SK-N-SH (cell line): Measurements from ENCODE around the gene COL5A1. TPM values are rescaled to one million over a fixed set of nuclear protein-coding genes. Genes with fewer than 3 reads are reported as not detected.

Experiments
- CTCF ChIA-PET: fragments of 300-600, 350-600 bp; formaldehyde crosslinking; extraction: SDS; loops from one replicate; lab custom pipeline; 2021; lab: Yijun Ruan, JAX
- POLR2A ChIA-PET: fragments of 350-600 bp; sonication (Branson Sonifier 250); formaldehyde crosslinking; extraction: SDS; loops from one replicate; lab custom pipeline; 2020; ENCODE audit warnings: antibody characterized with exemption, inconsistent platforms; lab: Yijun Ruan, JAX
- DNase-seq: peaks from one replicate; pipeline ENCODE4 v3.0.0; 2012
- H2AFZ ChIP-seq: fragments of 200-600 bp; sonication (generic); 2 replicates; pipeline ENCODE4 v1.8.1; 2016; ENCODE audit warnings: antibody characterized with exemption, mild to moderate bottlenecking, low read depth
- H3F3A ChIP-seq: fragments of 200-600 bp; sonication (generic); replicated peaks from 2 replicates; pipeline ENCODE3; 2016; ENCODE audit warnings: antibody characterized with exemption, mild to moderate bottlenecking; ENCODE audit not compliant: insufficient read depth
- H3K27ac ChIP-seq, 2 experiments: fragments of 200-500 bp in 1 of 2; fragments of 200-600 bp in 1 of 2; sonication (Bioruptor generic) in 1 of 2; sonication (generic), shearing (Covaris generic) in 1 of 2; 2 replicates each; pipeline versions ENCODE4 v1.5.1 to v1.6.1; 2014 to 2016; ENCODE audit warnings: low read depth in 2 of 2, inconsistent platforms in 1 of 2, low read length in 1 of 2, mild to moderate bottlenecking in 1 of 2, mixed read lengths in 1 of 2
- H3K27me3 ChIP-seq: fragments of 200-600 bp; sonication (generic), shearing (Covaris generic); 2 replicates; pipeline ENCODE4 v1.6.1; 2016; ENCODE audit warnings: mixed run types; ENCODE audit not compliant: insufficient read depth
- H3K36me3 ChIP-seq, 2 experiments: fragments of 200-500 bp in 1 of 2; fragments of 200-600 bp in 1 of 2; sonication (Bioruptor generic) in 1 of 2; sonication (generic) in 1 of 2; replicated peaks in 1 of 2; 2 replicates each; pipeline versions ENCODE3 to v1.5.1; 2014 to 2016; ENCODE audit warnings: low read length in 1 of 2, mild to moderate bottlenecking in 1 of 2; ENCODE audit not compliant: insufficient read depth in 2 of 2, control insufficient read depth in 1 of 2
- H3K4me1 ChIP-seq, 2 experiments: fragments of 200-500 bp in 1 of 2; fragments of 200-600 bp in 1 of 2; sonication (Bioruptor generic) in 1 of 2; sonication (generic), shearing (Covaris generic) in 1 of 2; 2 replicates each; pipeline versions ENCODE4 v1.5.1 to v1.6.1; 2014 to 2016; ENCODE audit warnings: low read depth in 1 of 2, low read length in 1 of 2, mixed run types in 1 of 2; ENCODE audit not compliant: insufficient read depth in 2 of 2, control insufficient read depth in 1 of 2
- H3K4me2 ChIP-seq: fragments of 200-600 bp; sonication (generic), shearing (Covaris generic); 2 replicates; pipeline ENCODE4 v1.6.1; 2017; ENCODE audit warnings: mixed run types
- H3K4me3 ChIP-seq, 2 experiments: fragments of 200-500 bp in 1 of 2; fragments of 200-600 bp in 1 of 2; sonication (Bioruptor generic) in 1 of 2; sonication (generic), shearing (Covaris generic) in 1 of 2; 2 replicates each; pipeline versions ENCODE4 v1.5.1 to v1.8.1; 2014 to 2016; ENCODE audit warnings: low read depth in 2 of 2, inconsistent platforms in 1 of 2, low read length in 1 of 2, mild to moderate bottlenecking in 1 of 2, mixed read lengths in 1 of 2, moderate library complexity in 1 of 2
- H3K79me2 ChIP-seq: fragments of 200-600 bp; sonication (generic); 2 replicates; pipeline ENCODE4 v1.8.1; 2017; ENCODE audit warnings: mild to moderate bottlenecking; ENCODE audit not compliant: insufficient read depth
- H3K9ac ChIP-seq: fragments of 200-600 bp; sonication (generic); 2 replicates; pipeline ENCODE4 v1.6.1; 2017; ENCODE audit warnings: mixed run types
- H3K9me2 ChIP-seq: fragments of 200-600 bp; sonication (generic); 2 replicates; pipeline ENCODE4 v1.6.1; 2017; ENCODE audit warnings: mixed run types
- H3K9me3 ChIP-seq: fragments of 200-600 bp; sonication (generic); 2 replicates; pipeline ENCODE4 v1.6.1; 2017; ENCODE audit warnings: mixed run types, mild to moderate bottlenecking, moderate library complexity
- H4K20me1 ChIP-seq: fragments of 200-600 bp; sonication (generic); 2 replicates; pipeline ENCODE4 v1.6.1; 2017; ENCODE audit warnings: mild to moderate bottlenecking, mixed run types; ENCODE audit not compliant: insufficient read depth
- EZH2phosphoT487 ChIP-seq: fragments of 200-600 bp; sonication (generic); IDR thresholded peaks from 2 replicates; pipeline ENCODE4 v1.6.1; 2017; ENCODE audit warnings: low read depth, mixed run types, mild to moderate bottlenecking, antibody characterized with exemption, moderate library complexity, borderline replicate concordance
- FOSL2 ChIP-seq: IDR thresholded peaks from 2 replicates; pipeline ENCODE4 v1.4.0; 2012; ENCODE audit warnings: low read depth, mild to moderate bottlenecking, moderate library complexity, borderline replicate concordance
- GABPA ChIP-seq: IDR thresholded peaks from 2 replicates; pipeline ENCODE4 v1.4.0; 2012; ENCODE audit warnings: low read depth, mild to moderate bottlenecking
- RAD21 ChIP-seq: IDR thresholded peaks from 2 replicates; pipeline ENCODE4 v1.6.1; 2012; ENCODE audit warnings: mild to moderate bottlenecking, low read length
- RFX5 ChIP-seq: IDR thresholded peaks from 2 replicates; pipeline ENCODE4 v1.6.1; 2012; ENCODE audit warnings: mild to moderate bottlenecking, improper control_type of control experiment, low read length
- SMC3 ChIP-seq: IDR thresholded peaks from 2 replicates; pipeline ENCODE4 v1.6.1; 2012; ENCODE audit warnings: low read depth, low read length, improper control_type of control experiment
- WGBS: methylation state at CpG from one replicate; pipeline ENCODE4 v1.1.6; 2017; ENCODE audit warnings: low lambda C conversion rate; 5-methylcytosine and 5-hydroxymethylcytosine counted together
- polyA plus RNA-seq, 3 experiments: library from polyadenylated mRNA; depleted of rRNA; stranded (reverse); fragments of >200 nt; gene quantifications; 2 replicates each; pipeline ENCODE4 v1.2.3, GENCODE V29; 2012
- TF ChIP-seq, protein P1 (sequence below): fragments of 200-600 bp; sonication (generic); IDR thresholded peaks from 2 replicates; pipeline ENCODE4 v1.6.1; 2017; ENCODE audit warnings: antibody characterized with exemption, mild to moderate bottlenecking, moderate library complexity
- TF ChIP-seq, protein P2 (sequence below): IDR thresholded peaks from 2 replicates; pipeline ENCODE4; 2012
- TF ChIP-seq, protein P3 (sequence below): IDR thresholded peaks from 2 replicates; pipeline ENCODE4 v1.4.0; 2012; ENCODE audit warnings: low read depth, borderline replicate concordance
- TF ChIP-seq, protein P4 (sequence below): IDR thresholded peaks from 2 replicates; pipeline ENCODE4 v1.4.0; 2012; ENCODE audit warnings: low read depth
- TF ChIP-seq, protein P5 (sequence below): fragments of 150-350 bp; IDR thresholded peaks from 2 replicates; pipeline ENCODE4 v1.6.1; 2017; ENCODE audit warnings: antibody characterized with exemption, low read length, low read depth, borderline replicate concordance

COL5A1 gene
- polyA plus RNA-seq, 1 of the 3 experiments (the other 2 are of a cell fraction): 73.8 TPM

DNA sequence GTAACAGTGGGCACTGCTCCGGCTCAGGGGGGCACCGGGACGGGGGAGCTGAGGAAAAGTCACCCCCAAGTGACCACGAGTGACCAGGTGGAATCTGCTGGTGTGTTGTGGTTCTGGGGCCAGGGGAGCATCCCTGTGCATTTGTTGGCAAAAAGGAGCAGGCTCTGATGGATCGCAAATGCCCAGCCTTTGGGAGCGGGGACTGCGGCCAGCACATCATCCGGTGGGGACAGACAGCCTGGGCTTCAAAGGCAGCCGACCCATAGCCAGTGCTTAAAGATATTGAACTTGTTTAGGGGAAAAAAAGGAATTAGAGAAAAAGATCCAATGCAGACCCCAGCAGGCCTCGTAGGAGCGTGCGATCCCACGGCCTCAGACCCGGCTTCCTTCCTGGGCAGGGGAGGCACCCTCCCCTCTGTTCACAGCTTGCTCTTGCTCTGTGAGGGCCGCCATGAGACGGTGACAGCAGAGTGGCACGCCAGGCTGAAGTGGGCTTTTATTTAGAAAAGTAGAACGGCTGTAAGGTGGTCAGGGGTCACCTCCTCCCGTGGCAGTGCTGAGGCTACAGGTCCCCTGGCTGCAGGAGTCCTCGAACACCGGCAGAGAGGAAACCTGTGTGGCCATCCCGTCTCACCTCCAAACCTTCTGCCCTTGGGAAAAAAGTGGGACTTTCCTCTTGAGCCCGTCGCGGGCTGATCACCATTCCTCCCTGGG is 41.2 kb downstream of the COL5A1 start:
- Histone ChIP-seq H3K27me3 (no peaks in the 10 kb centered on the region), H3F3A (peaks cover 26% of the 10 kb centered on the region), H3K27ac (no peak overlapping the region), H4K20me1 (peaks cover 98% of the 10 kb centered on the region), H2AFZ (no peak overlapping the region), H3K9ac (no peak overlapping the region), H3K4me3 (no peak overlapping the region), H3K79me2 (peaks cover 90% of the 10 kb centered on the region), H3K9me3 (no peaks in the 10 kb centered on the region), H3K4me2 (no peak overlapping the region), H3K4me1 (no peaks in the 10 kb centered on the region), H3K9me2 (no peaks in the 10 kb centered on the region), H3K36me3 (peaks cover 0 to 24% of the 10 kb centered on the region in 2 experiments)
- POLR2A ChIA-PET: no interaction called here
- WGBS: 94% methylated on average over 23 of the region's 25 CpGs
- TF ChIP-seq SMC3 (no peak), EZH2phosphoT487 (no peak), RAD21 (no peak), FOSL2 (no peak), RFX5 (no peak), GABPA (no peak)
- TF ChIP-seq, protein P1, sequence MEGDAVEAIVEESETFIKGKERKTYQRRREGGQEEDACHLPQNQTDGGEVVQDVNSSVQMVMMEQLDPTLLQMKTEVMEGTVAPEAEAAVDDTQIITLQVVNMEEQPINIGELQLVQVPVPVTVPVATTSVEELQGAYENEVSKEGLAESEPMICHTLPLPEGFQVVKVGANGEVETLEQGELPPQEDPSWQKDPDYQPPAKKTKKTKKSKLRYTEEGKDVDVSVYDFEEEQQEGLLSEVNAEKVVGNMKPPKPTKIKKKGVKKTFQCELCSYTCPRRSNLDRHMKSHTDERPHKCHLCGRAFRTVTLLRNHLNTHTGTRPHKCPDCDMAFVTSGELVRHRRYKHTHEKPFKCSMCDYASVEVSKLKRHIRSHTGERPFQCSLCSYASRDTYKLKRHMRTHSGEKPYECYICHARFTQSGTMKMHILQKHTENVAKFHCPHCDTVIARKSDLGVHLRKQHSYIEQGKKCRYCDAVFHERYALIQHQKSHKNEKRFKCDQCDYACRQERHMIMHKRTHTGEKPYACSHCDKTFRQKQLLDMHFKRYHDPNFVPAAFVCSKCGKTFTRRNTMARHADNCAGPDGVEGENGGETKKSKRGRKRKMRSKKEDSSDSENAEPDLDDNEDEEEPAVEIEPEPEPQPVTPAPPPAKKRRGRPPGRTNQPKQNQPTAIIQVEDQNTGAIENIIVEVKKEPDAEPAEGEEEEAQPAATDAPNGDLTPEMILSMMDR: no peak
- TF ChIP-seq, protein P2, sequence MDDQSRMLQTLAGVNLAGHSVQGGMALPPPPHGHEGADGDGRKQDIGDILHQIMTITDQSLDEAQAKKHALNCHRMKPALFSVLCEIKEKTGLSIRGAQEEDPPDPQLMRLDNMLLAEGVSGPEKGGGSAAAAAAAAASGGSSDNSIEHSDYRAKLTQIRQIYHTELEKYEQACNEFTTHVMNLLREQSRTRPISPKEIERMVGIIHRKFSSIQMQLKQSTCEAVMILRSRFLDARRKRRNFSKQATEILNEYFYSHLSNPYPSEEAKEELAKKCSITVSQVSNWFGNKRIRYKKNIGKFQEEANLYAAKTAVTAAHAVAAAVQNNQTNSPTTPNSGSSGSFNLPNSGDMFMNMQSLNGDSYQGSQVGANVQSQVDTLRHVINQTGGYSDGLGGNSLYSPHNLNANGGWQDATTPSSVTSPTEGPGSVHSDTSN: no peak
- TF ChIP-seq, protein P3, sequence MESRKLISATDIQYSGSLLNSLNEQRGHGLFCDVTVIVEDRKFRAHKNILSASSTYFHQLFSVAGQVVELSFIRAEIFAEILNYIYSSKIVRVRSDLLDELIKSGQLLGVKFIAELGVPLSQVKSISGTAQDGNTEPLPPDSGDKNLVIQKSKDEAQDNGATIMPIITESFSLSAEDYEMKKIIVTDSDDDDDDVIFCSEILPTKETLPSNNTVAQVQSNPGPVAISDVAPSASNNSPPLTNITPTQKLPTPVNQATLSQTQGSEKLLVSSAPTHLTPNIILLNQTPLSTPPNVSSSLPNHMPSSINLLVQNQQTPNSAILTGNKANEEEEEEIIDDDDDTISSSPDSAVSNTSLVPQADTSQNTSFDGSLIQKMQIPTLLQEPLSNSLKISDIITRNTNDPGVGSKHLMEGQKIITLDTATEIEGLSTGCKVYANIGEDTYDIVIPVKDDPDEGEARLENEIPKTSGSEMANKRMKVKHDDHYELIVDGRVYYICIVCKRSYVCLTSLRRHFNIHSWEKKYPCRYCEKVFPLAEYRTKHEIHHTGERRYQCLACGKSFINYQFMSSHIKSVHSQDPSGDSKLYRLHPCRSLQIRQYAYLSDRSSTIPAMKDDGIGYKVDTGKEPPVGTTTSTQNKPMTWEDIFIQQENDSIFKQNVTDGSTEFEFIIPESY: no peak
- TF ChIP-seq, protein P4, sequence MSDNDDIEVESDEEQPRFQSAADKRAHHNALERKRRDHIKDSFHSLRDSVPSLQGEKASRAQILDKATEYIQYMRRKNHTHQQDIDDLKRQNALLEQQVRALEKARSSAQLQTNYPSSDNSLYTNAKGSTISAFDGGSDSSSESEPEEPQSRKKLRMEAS: no peak
- TF ChIP-seq, protein P5, sequence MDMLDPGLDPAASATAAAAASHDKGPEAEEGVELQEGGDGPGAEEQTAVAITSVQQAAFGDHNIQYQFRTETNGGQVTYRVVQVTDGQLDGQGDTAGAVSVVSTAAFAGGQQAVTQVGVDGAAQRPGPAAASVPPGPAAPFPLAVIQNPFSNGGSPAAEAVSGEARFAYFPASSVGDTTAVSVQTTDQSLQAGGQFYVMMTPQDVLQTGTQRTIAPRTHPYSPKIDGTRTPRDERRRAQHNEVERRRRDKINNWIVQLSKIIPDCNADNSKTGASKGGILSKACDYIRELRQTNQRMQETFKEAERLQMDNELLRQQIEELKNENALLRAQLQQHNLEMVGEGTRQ: no peak
- DNase-seq: no peak
- CTCF ChIA-PET: interaction anchor here (0.6 to 1.8 kb wide), 5 partner anchors 15 to 236 kb away, joined by 3 to 7 read pairs (median 4); no protein-coding TSS in a partner anchor
